Gastrocnemius medialis (tissue), 4 donors: Measurements from ENCODE around the gene FCHO2.

Experiments used
- POLR2A ChIP-seq, 2 donors: fragments of 450-650 bp; IDR thresholded peaks; one replicate each; pipeline ENCODE4 v1.6.1; 2017; ENCODE audit warnings: antibody characterized with exemption in 2 of 2, mild to moderate bottlenecking in 2 of 2, moderate library complexity in 2 of 2
- TF ChIP-seq, protein P1 (sequence below), 5 experiments: fragments of 450-650 bp in 3 of 5; fragments of 200-600 bp in 2 of 5; sonication (generic) in 2 of 5; IDR thresholded peaks in 4 of 5; conservative IDR thresholded peaks in 1 of 5; 1 replicate in 4 of 5; 2 replicates in 1 of 5; pipeline ENCODE4 v1.5.1; 2016 to 2019; ENCODE audit warnings: antibody characterized with exemption in 5 of 5, mild to moderate bottlenecking in 3 of 5, moderate library complexity in 3 of 5

DNA sequence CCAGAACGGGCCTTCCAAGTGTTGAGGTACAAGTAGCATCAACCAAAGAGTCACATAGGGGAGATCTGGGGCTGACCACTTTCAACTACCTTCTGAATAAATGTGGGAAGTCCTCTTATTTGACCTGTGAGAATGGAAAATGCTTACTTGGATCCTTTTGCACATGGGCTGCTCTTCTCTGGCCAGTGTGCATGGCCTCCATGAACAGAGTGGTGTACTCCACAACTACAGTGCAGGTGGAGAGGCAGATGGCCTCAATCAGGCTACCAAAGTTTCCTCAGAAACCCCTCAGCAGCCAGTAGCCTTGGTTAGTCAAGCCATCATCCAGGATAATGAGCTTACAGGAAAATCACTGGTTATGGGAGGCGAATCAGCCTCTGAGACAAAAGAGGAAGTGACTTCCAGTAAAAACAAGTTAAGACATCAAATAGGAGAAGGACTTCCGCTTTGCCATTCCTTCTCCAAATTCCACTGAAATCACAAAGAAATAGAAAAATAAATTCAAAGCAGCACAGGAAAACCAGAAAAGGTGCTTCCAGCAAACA, 18.3 kb upstream of the FCHO2 start:
- TF ChIP-seq, protein P1, sequence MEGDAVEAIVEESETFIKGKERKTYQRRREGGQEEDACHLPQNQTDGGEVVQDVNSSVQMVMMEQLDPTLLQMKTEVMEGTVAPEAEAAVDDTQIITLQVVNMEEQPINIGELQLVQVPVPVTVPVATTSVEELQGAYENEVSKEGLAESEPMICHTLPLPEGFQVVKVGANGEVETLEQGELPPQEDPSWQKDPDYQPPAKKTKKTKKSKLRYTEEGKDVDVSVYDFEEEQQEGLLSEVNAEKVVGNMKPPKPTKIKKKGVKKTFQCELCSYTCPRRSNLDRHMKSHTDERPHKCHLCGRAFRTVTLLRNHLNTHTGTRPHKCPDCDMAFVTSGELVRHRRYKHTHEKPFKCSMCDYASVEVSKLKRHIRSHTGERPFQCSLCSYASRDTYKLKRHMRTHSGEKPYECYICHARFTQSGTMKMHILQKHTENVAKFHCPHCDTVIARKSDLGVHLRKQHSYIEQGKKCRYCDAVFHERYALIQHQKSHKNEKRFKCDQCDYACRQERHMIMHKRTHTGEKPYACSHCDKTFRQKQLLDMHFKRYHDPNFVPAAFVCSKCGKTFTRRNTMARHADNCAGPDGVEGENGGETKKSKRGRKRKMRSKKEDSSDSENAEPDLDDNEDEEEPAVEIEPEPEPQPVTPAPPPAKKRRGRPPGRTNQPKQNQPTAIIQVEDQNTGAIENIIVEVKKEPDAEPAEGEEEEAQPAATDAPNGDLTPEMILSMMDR (IDR thresholded peaks at IDR 0.05 in 4 of 5, conservative IDR thresholded peaks at IDR 0.05 in 1 of 5): no peak
- TF ChIP-seq POLR2A (IDR thresholded peaks at IDR 0.05): no peak
